ENCODE results near the gene TSHZ2.
A peak's percentile ranks its signal among the peaks of the same experiment; 100 is the strongest.

TSHZ2 gene

GRCh38 chr20:53141201-53142050, 169.3 kb downstream of the TSHZ2 start:
- no peak for DNase-seq

- DNase-seq = no peak
These were observed 170.3 kb downstream of the TSHZ2 start for GRCh38 chr20:53142225-53143127.

DNA sequence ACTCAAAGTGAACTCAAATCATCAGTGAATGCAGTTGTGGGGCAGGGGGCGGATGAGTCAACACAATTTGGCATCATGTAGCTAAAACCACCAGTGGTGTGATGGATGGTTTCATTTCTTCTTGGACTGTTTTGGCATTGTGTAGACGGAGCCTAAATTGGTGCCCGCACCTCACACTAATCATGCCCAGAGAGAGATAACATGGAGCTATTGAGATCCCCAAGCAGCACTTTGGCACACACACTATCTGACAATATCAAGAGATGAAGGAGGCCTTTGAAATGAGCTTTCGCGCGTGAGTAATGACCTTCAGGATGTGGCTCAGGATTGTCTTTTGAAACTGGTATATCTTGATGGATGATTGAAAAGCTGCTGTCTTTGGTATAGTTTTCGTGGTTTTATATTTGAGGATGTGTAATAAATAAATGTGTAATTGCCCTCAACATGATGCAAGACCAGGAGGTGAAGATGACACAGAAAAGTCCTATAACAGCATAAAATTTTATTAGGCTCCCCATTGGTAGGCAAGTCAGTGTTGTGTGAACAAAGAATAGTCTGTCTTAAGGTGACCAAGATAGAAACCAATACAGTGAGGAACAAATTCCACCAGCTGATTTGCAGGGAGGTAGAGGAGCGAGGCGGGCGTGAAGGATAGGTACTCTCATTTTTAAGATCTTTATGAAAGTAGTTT, 174.2 kb downstream of the TSHZ2 start:
- DNase-seq = peak; percentile 72

DNA sequence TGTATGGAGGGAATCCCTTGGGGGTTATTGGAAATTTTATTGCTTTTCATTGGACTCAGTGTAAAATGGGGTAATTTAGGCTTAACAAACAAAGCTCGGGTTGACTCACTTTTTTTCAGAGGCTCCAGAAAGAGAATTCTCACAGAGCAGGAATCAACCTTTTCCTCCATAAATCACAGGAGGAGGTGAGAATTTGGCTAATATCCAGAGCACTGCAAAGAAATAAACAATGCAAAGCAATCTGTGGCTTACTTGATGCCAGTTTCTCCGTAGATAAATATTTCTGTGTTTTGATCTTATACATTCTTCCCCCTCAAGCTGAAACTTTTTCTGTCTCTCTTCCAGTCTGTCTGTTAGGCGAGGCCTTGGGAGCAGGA, 176.6 kb downstream of the TSHZ2 start:
- no peak for DNase-seq

GRCh38 chr20:53149148-53149889, 177.2 kb downstream of the TSHZ2 start:
- no peak for DNase-seq

DNA sequence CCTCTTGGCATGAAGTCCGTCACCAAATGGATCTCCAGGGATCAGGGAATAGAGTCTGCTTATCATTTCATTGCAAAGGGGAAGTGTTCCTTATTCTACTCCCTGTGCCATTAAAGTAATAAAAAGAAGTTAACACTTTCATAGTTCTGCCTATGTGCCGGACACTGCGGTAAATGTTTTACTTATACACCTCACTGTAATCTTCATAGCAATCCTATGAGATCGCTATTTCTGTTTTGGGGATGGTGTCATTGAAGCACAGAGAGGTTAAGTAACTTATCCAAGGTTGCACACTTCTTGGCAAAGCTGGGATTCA, 177.7 kb downstream of the TSHZ2 start:
- DNase-seq = no peak

DNA sequence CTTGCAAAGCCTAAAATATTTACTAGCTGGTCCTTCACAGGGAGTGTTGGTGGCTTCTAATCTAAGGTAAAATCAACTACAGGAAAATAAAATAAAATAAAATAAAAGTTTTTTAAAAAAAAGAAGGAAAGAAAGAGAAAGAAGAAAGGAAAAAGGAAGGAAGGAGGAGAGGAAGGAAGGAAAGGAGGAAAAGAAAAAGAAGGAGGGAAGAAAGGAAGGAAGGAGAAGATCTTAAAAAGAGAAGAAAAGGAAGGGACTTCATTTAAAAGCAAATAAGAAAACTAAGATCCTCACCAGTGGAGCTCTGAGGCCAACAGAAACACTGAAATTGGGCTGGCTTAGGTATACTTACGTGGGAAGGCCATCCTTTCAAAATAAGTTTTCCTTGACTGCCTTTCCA, 178.4 kb downstream of the TSHZ2 start:
- DNase-seq = no peak

GRCh38 chr20:53152228-53152627, 180.1 kb downstream of the TSHZ2 start:
- no peak for DNase-seq

GRCh38 chr20:53154540-53154939, 182.4 kb downstream of the TSHZ2 start:
- DNase-seq = no peak

DNA sequence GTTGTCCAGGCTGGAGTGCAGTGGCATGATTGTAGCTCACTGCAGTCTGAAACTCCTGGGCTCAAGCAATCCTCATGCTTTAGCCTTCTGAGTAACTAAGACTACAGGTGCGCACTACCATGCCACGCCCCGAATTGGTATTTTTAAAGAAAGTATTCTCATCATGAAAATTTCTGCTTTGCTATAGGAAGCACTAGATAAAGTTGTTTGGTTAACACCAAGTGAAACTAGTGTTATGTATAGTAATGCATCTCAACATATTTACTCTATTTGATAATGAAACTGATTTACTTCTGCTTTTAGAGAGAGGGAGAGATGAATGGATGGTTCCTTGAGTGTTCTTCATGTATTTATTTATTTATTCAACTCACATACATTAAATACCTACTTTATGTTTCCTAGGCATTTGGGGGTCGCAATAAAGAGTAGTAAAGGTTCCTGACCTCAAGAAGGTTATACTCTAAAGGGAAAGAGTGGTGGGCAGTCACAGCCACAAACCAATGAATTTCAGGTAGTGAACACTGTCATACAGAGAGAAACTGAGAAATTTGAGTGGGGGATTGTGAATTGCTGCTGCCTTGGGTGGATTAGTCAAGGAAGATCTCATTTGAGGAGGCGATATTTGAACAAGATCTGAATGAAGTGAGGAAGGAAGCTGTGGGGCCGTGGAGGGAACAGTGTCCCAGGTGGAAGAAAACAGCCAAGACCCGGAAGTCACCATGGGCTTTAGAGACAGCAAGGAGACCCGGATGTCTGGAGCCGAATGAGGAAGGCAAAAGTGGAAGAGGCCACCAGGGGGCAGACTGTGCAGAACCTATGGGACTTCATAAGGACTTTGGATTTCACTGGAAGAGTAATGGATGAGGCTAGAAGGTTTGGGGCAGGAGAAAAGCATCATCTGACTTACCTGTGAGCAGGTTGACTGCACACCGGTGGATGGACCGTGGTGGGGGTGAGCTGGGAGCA, 185.6 kb downstream of the TSHZ2 start:
- peak; percentile 73 for DNase-seq

DNA sequence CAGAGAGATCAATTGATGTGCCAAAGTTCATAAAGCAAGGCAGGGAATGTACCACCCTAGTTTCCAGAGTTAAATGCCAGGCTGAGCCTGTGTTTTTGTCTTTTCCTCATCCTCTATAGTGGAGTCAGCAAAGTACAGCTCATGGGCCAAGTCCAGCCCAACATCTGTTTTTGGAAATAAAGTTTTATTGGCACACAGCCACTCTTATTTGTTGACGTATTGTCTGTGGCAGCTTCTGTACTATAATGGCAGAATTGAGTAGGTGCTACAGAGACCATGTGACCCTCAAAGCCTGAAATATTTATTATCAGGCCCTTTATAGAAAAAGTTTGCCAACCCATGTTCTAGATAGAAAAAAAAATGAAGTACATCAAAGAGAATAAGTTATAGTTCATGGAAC, 187.0 kb downstream of the TSHZ2 start:
- DNase-seq = no peak

GRCh38 chr20:53161073-53161472, 188.9 kb downstream of the TSHZ2 start:
- no peak for DNase-seq

- no peak for DNase-seq
These were observed 189.3 kb downstream of the TSHZ2 start for GRCh38 chr20:53161473-53161872.

DNA sequence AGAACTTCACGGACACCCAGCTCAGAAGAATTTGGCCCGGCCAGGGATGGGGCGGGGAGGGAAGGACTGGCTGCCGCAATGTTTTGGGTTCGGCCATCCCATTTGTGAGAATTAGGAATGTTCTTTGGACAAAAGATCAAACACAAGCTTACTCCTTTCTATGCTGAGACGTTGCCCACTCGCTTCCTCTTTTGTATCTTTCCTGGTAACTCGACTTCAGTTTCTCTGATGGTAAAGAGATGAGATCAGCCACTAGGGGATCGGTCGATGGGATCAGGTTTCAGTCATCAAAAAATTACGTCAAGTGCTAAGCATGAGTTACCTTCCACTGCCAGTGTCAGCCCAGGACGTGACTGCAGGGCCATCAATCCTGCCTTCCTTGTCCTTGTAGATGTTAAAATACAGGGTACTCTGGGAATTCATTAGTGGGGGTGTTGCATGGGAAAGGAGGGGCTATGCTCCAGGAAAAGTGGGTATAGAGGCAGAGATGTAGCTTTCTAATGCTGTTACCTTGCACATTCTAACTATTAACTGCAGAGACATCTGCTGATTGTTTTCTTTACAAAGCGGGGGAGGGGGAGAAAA, 190.2 kb downstream of the TSHZ2 start:
- DNase-seq = no peak

- no peak for DNase-seq
These were observed 191.3 kb downstream of the TSHZ2 start for GRCh38 chr20:53163486-53163885.

GRCh38 chr20:53164072-53164471, 191.9 kb downstream of the TSHZ2 start:
- no peak for DNase-seq

DNA sequence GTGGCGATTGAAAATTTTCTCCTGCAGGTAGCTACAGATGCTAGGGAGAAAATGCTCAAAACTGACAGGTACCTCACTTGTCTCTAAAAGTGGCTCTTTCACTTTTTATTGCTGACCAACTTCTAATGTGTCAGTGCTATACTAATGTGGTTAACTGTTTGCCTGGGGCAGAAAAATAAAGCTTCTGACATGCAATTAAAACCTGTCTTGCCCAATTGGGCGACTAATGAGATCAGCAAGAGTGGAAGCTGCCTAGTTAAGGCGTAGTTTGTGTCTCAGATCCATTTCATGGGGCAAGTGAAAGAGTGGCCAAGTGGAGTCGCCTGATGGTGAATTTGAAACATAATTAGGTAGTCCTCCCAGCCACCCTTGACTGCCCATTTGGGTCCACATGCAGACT, 193.3 kb downstream of the TSHZ2 start:
- no peak for DNase-seq

GRCh38 chr20:53168491-53168890, 196.3 kb downstream of the TSHZ2 start:
- DNase-seq = no peak

- no peak for DNase-seq
These were observed 198.0 kb downstream of the TSHZ2 start for GRCh38 chr20:53170196-53170595.

GRCh38 chr20:53171065-53171464, 198.9 kb downstream of the TSHZ2 start:
- DNase-seq = no peak

DNA sequence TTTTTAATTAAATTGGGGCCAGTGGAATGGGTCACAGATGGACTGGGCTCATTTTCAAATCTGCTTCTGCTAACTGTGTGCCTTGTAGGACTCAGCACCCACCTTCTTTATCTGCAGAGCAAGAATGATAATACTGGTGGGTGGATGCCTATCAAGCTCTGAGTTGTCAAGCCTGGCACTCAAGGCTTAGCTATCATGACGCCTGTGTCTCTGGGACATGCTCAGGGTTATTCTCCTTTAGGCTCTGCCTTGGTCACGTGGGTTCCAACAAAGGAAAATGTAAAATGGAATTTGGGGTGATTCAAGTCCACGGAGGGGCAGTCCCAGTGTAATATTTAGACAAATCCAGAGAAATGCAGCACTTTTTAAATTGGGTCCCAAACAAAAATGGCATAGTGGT, 202.3 kb downstream of the TSHZ2 start:
- DNase-seq = no peak

Data from activated effector memory CD4-positive, alpha-beta T cell treated with anti-CD3 and anti-CD28 coated beads, Interleukin-2, amount 50 U/mL, for 16 hours (primary cell).